OCI-LY7 (cell line): ENCODE data around the gene CCDC77. TPM values are rescaled to one million over a fixed set of nuclear protein-coding genes. Genes with fewer than 3 reads are reported as not detected.
A peak's percentile ranks its signal among the peaks of the same experiment; 100 is the strongest.

Experiments
- BruUV-seq: library from RNA; stranded (reverse); fragments of 400-500 nt; replicated peaks from 2 replicates; lab custom pipeline; 2021; lab: Mats Ljungman, UMichigan
- CTCF ChIA-PET: fragments of 300-600 bp; sonication (Branson Sonifier 250); formaldehyde crosslinking; loops from one replicate; lab custom pipeline; 2022; ENCODE audit warnings: antibody characterized with exemption; ENCODE audit not compliant: unreplicated experiment; lab: Charles Lee
- POLR2A ChIA-PET: fragments of 300-600 bp; sonication (Branson Sonifier 250); formaldehyde crosslinking; loops from one replicate; lab custom pipeline; 2022; ENCODE audit warnings: antibody characterized with exemption; lab: Charles Lee
- DNase-seq: peaks from one replicate; pipeline ENCODE4 v3.0.0-alpha.2; 2015; ENCODE audit warnings: low spot score
- H2AFZ ChIP-seq: fragments of 200-600 bp; sonication (generic), shearing (Covaris generic); 2 replicates; pipeline ENCODE4 v1.6.1; 2014; ENCODE audit warnings: mild to moderate bottlenecking, antibody characterized with exemption, low read length, moderate library complexity
- H3K27ac ChIP-seq: fragments of 200-600 bp; sonication (generic); 2 replicates; pipeline ENCODE4 v1.5.1; 2014; ENCODE audit warnings: mixed run types, low read depth, mild to moderate bottlenecking, moderate library complexity, low read length, inconsistent platforms; ENCODE audit not compliant: poor library complexity, severe bottlenecking
- H3K36me3 ChIP-seq: fragments of 200-600 bp; sonication (generic); 2 replicates; pipeline ENCODE4 v1.6.1; 2014; ENCODE audit warnings: mild to moderate bottlenecking, antibody characterized with exemption, low read length, moderate library complexity, mixed read lengths; ENCODE audit not compliant: insufficient read depth
- H3K4me1 ChIP-seq: fragments of 200-600 bp; sonication (generic); 2 replicates; pipeline ENCODE4 v1.5.1; 2014; ENCODE audit warnings: mild to moderate bottlenecking, low read length; ENCODE audit not compliant: insufficient read depth, poor library complexity, severe bottlenecking
- H3K4me2 ChIP-seq: fragments of 200-600 bp; sonication (generic); 2 replicates; pipeline ENCODE4 v1.6.1; 2014; ENCODE audit warnings: mild to moderate bottlenecking, low read length
- H3K4me3 ChIP-seq: fragments of 200-600 bp; sonication (generic); 2 replicates; pipeline ENCODE4 v1.5.1; 2014; ENCODE audit warnings: mild to moderate bottlenecking, low read depth, low read length; ENCODE audit not compliant: poor library complexity, severe bottlenecking
- H3K79me2 ChIP-seq: fragments of 200-600 bp; sonication (generic); 2 replicates; pipeline ENCODE4 v1.6.1; 2016; ENCODE audit warnings: low read depth, mild to moderate bottlenecking, low read length, moderate library complexity, mixed read lengths; ENCODE audit not compliant: insufficient read depth
- H3K9me2 ChIP-seq: fragments of 200-600 bp; sonication (generic); 2 replicates; pipeline ENCODE4 v1.6.1; 2016; ENCODE audit warnings: mild to moderate bottlenecking, low read length, mixed read lengths; ENCODE audit not compliant: insufficient read depth
- H3K9me3 ChIP-seq: fragments of 200-600 bp; sonication (generic); 2 replicates; pipeline ENCODE4 v1.6.1; 2014; ENCODE audit warnings: mild to moderate bottlenecking, mixed run types, low read length, mixed read lengths
- H4K20me1 ChIP-seq: fragments of 200-600 bp; sonication (generic); 2 replicates; pipeline ENCODE4 v1.6.1; 2014; ENCODE audit warnings: mild to moderate bottlenecking, antibody characterized with exemption, low read length, moderate library complexity, mixed read lengths; ENCODE audit not compliant: insufficient read depth
- CTCF ChIP-seq: fragments of 200-600 bp; sonication (generic); conservative IDR thresholded peaks from 2 replicates; pipeline ENCODE4 v1.5.1; 2014; ENCODE audit warnings: mild to moderate bottlenecking, antibody characterized with exemption, low read length, moderate library complexity, mixed read lengths
- EZH2phosphoT487 ChIP-seq: fragments of 200-600 bp; sonication (generic); IDR thresholded peaks from 2 replicates; pipeline ENCODE4 v1.6.1; 2018; ENCODE audit warnings: low read depth, borderline replicate concordance, mild to moderate bottlenecking, mixed run types, antibody characterized with exemption, low read length, moderate library complexity, mixed read lengths
- intact Hi-C: fragments of 100-400 bp; cut with micrococcal nuclease; formaldehyde crosslinking; loops from one replicate; pipeline ENCODE4 v1.10.0; 2022; ENCODE audit not compliant: unreplicated experiment
- total RNA-seq, 2 experiments: library from RNA; depleted of rRNA in 1 of 2; stranded (reverse); fragments of >200 nt in 1 of 2; shearing (Covaris generic) in 1 of 2; gene quantifications; 2 replicates each; pipeline ENCODE4 v1.2.3, GENCODE V29; 2014 to 2022

CCDC77 gene
- total RNA-seq, 2 experiments from 2014 or later, result 22.2 to 22.5 TPM

- Histone ChIP-seq H3K79me2 (peaks cover 70% of the 10 kb centered on the region), H3K4me1 (peaks cover 26% of the 10 kb centered on the region), H2AFZ (no peak overlapping the region), H3K36me3 (peaks cover 45% of the 10 kb centered on the region), H3K4me3 (peak overlapping the region; percentile 83), H3K9me3 (no peaks in the 10 kb centered on the region), H3K9me2 (no peaks in the 10 kb centered on the region), H3K4me2 (peak overlapping the region; percentile 82), H4K20me1 (peaks cover 28% of the 10 kb centered on the region), H3K27ac (no peak overlapping the region)
- ChIA-PET POLR2A (interaction anchor here (0.7 kb wide), 1 partner anchor 109 kb away, joined by 3 read pairs; no protein-coding TSS in a partner anchor), CTCF (no interaction called here)
- TF ChIP-seq CTCF (no peak), EZH2phosphoT487 (no peak)
- no peak for DNase-seq
- no TSS peak for BruUV-seq
- intact Hi-C loops, result no loop called here
Measured at GRCh38 chr12:386651-387050, 14.8 kb upstream of the CCDC77 start.

DNA sequence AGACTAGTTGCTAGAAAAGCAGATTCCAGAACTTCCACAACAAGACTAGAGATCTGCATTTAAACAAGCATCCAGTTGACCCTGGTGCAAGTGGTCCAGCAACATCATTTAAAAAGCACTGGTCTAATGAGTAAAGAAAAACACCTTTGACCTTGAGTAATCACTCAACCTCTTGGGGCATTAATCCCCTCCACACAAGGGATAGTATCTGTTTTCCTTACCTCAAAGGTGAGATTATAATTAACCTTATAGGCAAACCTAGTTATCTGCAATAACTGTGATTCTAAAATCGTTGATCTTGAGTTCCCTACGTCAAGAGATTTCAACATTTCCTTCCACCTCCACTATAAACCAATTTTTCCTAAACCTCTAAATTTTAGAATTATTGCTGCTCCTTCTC, 13.4 kb upstream of the CCDC77 start:
- Histone ChIP-seq H3K4me2 (peak overlapping the region; percentile 82), H3K9me2 (no peaks in the 10 kb centered on the region), H3K9me3 (no peaks in the 10 kb centered on the region), H2AFZ (peak overlapping the region; percentile 84; the same call in 1 of the 2 replicates), H4K20me1 (peaks cover 28% of the 10 kb centered on the region), H3K4me3 (peak overlapping the region; percentile 83), H3K4me1 (peaks cover 26% of the 10 kb centered on the region), H3K36me3 (peaks cover 31% of the 10 kb centered on the region), H3K27ac (peak overlapping the region; percentile 93), H3K79me2 (peaks cover 64% of the 10 kb centered on the region)
- no peak for DNase-seq
- BruUV-seq, result no TSS peak
- POLR2A ChIA-PET, result interaction anchor here (0.7 to 4.1 kb wide), 2 partner anchors 14 to 190 kb away, joined by 3 to 43 read pairs; partner anchors contain the start of gene CCDC77
- CTCF ChIA-PET, result no interaction called here
- intact Hi-C loops, result no loop called here
- TF ChIP-seq CTCF (no peak), EZH2phosphoT487 (no peak)

DNA sequence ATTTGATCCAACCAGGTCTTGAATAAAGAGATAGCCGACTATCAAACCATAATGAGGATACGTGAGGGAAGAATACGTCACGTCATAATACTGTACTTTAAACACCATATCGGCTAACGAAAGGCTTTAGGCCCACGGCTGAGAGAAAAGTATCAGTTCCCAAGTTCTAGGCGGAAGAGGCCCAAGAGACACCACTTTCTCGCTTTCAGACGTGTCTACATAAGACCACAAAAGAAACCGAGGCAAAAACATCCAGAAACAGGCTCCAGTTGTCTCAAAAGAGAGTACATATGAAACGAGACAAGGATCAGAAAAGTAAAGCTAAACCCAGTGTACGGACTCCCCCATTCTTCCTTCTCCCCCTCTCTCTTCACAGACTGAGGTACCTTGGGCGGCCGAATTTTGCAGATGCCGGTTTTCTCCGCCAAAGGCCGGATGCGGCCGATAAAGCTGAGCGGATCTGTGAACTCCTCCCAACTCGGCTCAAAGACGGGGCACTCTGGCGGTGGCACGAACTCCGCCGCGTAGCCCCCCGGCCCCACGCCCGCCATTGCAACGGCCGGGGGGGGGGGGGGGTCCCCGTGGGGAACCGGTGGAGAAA, 12.8 kb upstream of the CCDC77 start:
- POLR2A ChIA-PET, result interaction anchor here (0.5 to 4.1 kb wide), 7 partner anchors 8 to 407 kb away, joined by 3 to 43 read pairs (median 4); partner anchors contain the start of gene CCDC77
- CTCF ChIA-PET, result interaction anchor here (0.6 to 0.8 kb wide), 4 partner anchors 11 to 385 kb away, joined by 3 to 6 read pairs (median 3); no protein-coding TSS in a partner anchor
- peaks cover 58% of the 10 kb centered on the region for H3K79me2 ChIP-seq
- H3K4me3 ChIP-seq, result peak overlapping the region; percentile 83
- H3K4me1 ChIP-seq, result peaks cover 26% of the 10 kb centered on the region
- TF ChIP-seq EZH2phosphoT487 (no peak), CTCF (no peak)
- peaks cover 25% of the 10 kb centered on the region for H3K36me3 ChIP-seq
- peak overlapping the region; percentile 84 for H2AFZ ChIP-seq
- intact Hi-C loops, result loop anchor here (1.0 kb wide), 1 partner anchor 13 kb away; the partner anchor contains the start of gene CCDC77
- H3K9me2 ChIP-seq, result no peaks in the 10 kb centered on the region
- peak; percentile 75 for DNase-seq
- H3K4me2 ChIP-seq, result peak overlapping the region; percentile 82
- H3K9me3 ChIP-seq, result no peaks in the 10 kb centered on the region
- BruUV-seq, result TSS peak; percentile 75
- H4K20me1 ChIP-seq, result peaks cover 28% of the 10 kb centered on the region
- peak overlapping the region; percentile 93 for H3K27ac ChIP-seq
